A549 (cell line): ENCODE results near the gene RPS6KB1. TPM values are rescaled to one million over a fixed set of nuclear protein-coding genes. Genes with fewer than 3 reads are reported as not detected.

Source experiments
- ATAC-seq, 2 experiments: fragments of 200-7000 bp in 1 of 2; fragments of >200 bp in 1 of 2; cut with Nextera tagmentation in 1 of 2; cut with Tn5 transposase in 1 of 2; 3 replicates each; pipeline versions ENCODE4 v1.8.0 to v1.9.1; 2018 to 2020; ENCODE audit warnings: mild to moderate bottlenecking in 1 of 2, moderate library complexity in 1 of 2
- CTCF ChIA-PET: fragments of 300-600 bp; sonication (Branson Sonifier 250); formaldehyde crosslinking; extraction: SDS; loops from one replicate; lab custom pipeline; 2021; ENCODE audit warnings: antibody characterized with exemption, inconsistent platforms; lab: Yijun Ruan, JAX
- POLR2A ChIA-PET: fragments of 350-600 bp; formaldehyde crosslinking; extraction: SDS; loops from one replicate; lab custom pipeline; 2021; ENCODE audit warnings: antibody characterized with exemption, inconsistent platforms; lab: Yijun Ruan, JAX
- DNase-seq, 2 experiments: peaks; one replicate each; pipeline versions ENCODE4 v3.0.0 to v3.0.0-alpha.2; 2011 to 2016; ENCODE audit warnings: low read depth in 1 of 2, low spot score in 1 of 2
- FAIRE-seq: peaks from 2 replicates; lab custom pipeline; 2011; peaks lifted over from hg19 to GRCh38; lab: Jason Lieb, UNC
- H3K27ac ChIP-seq, 2 experiments: fragments of >200 bp; sonication (Bioruptor Twin); formaldehyde crosslinking; 3 replicates each; pipeline ENCODE4 v1.5.1; 2016 to 2017
- H3K4me1 ChIP-seq: fragments of >200 bp; sonication (Bioruptor Twin); formaldehyde crosslinking; 3 replicates; pipeline ENCODE4 v1.6.1; 2016
- H3K4me2 ChIP-seq: fragments of >200 bp; sonication (Bioruptor Twin); formaldehyde crosslinking; 3 replicates; pipeline ENCODE4 v1.6.1; 2016
- H3K4me3 ChIP-seq: fragments of >200 bp; sonication (Bioruptor Twin); formaldehyde crosslinking; 3 replicates; pipeline ENCODE4 v1.5.1; 2016
- H3K9me3 ChIP-seq: fragments of >200 bp; sonication (Bioruptor Twin); formaldehyde crosslinking; 3 replicates; pipeline ENCODE4 v1.6.1; 2016
- BHLHE40 ChIP-seq: IDR thresholded peaks from 2 replicates; pipeline ENCODE4 v1.6.1; 2012; ENCODE audit warnings: low read depth, low read length, inconsistent platforms
- CEBPB ChIP-seq, 2 experiments: fragments of >200 bp in 1 of 2; sonication (Bioruptor Twin) in 1 of 2; formaldehyde crosslinking in 1 of 2; IDR thresholded peaks; 2 replicates each; pipeline ENCODE4 v1.6.1; 2012 to 2016
- ESRRA ChIP-seq: fragments of 150-350 bp; IDR thresholded peaks from 2 replicates; pipeline ENCODE4 v1.6.1; 2014; ENCODE audit warnings: mild to moderate bottlenecking, low read length, borderline replicate concordance
- HDAC2 ChIP-seq: fragments of 200-600 bp; sonication (generic); IDR thresholded peaks from 2 replicates; pipeline ENCODE4 v1.6.1; 2016
- HOXA7 ChIP-seq: fragments of 250-450 bp; sonication (Bioruptor Pico); IDR thresholded peaks from 2 replicates; pipeline ENCODE4 v1.5.0; 2020; ENCODE audit warnings: mild to moderate bottlenecking, moderate library complexity
- HOXB5 ChIP-seq: fragments of 250-450 bp; sonication (Bioruptor Pico); IDR thresholded peaks from 2 replicates; pipeline ENCODE4 v1.5.0; 2020; ENCODE audit warnings: mild to moderate bottlenecking, moderate library complexity
- KDM5A ChIP-seq: fragments of 200-600 bp; sonication (generic); IDR thresholded peaks from 2 replicates; pipeline ENCODE4 v1.6.1; 2016; ENCODE audit warnings: antibody characterized with exemption, mild to moderate bottlenecking
- MYC ChIP-seq: IDR thresholded peaks from 2 replicates; pipeline ENCODE4 v1.6.1; 2012; ENCODE audit warnings: mild to moderate bottlenecking, inconsistent platforms, low read length, improper control_type of control experiment, borderline replicate concordance
- NPAS2 ChIP-seq: fragments of 250-450 bp; sonication (Bioruptor Pico); IDR thresholded peaks from 2 replicates; pipeline ENCODE4 v1.8.0; 2022; ENCODE audit warnings: mild to moderate bottlenecking, moderate library complexity, borderline replicate concordance
- NR3C1 ChIP-seq: fragments of >200 bp; sonication (Bioruptor Twin); formaldehyde crosslinking; IDR thresholded peaks from 3 replicates; pipeline ENCODE4 v1.6.1; 2017
- RCOR1 ChIP-seq: fragments of 150-350 bp; IDR thresholded peaks from 2 replicates; pipeline ENCODE4 v1.6.1; 2014; ENCODE audit warnings: antibody characterized with exemption, low read length, low read depth
- REST ChIP-seq: fragments of 200-600 bp; sonication (generic); IDR thresholded peaks from 2 replicates; pipeline ENCODE4 v1.6.1; 2016; ENCODE audit warnings: antibody characterized with exemption, mild to moderate bottlenecking, moderate library complexity
- SREBF2 ChIP-seq: fragments of 450-650 bp; IDR thresholded peaks from 2 replicates; pipeline ENCODE4 v1.6.1; 2014; ENCODE audit warnings: mild to moderate bottlenecking, moderate library complexity
- ZC3H11A ChIP-seq: fragments of 450-650 bp; IDR thresholded peaks from 2 replicates; pipeline ENCODE4 v1.6.1; 2014; ENCODE audit warnings: antibody characterized with exemption, mild to moderate bottlenecking
- ZSCAN20 ChIP-seq: fragments of 250-450 bp; sonication (Bioruptor Pico); IDR thresholded peaks from 2 replicates; pipeline ENCODE4 v1.8.0; 2022; ENCODE audit warnings: mild to moderate bottlenecking, moderate library complexity
- WGBS: methylation state at CpG from one replicate; pipeline ENCODE4 v1.1.6; 2017; ENCODE audit errors: missing lambda C conversion rate; 5-methylcytosine and 5-hydroxymethylcytosine counted together
- polyA plus RNA-seq, 4 experiments: library from polyadenylated mRNA; depleted of rRNA in 3 of 4; stranded (reverse); fragments of >200 nt; fragmentation: RNase III in 1 of 4; extraction: RNeasy Plus Mini Kit Qiagen cat#74134 plus additional on column Dnase treatment in 1 of 4; gene quantifications; 2 replicates in 3 of 4; 3 replicates in 1 of 4; pipeline ENCODE4 v1.2.3, GENCODE V29; 2011 to 2017
- TF ChIP-seq, protein P1 (sequence below): fragments of 450-650 bp; IDR thresholded peaks from 2 replicates; pipeline ENCODE4 v1.6.1; 2014; ENCODE audit warnings: antibody characterized with exemption
- TF ChIP-seq, protein P2 (sequence below): fragments of >200 bp; sonication (Bioruptor Twin); formaldehyde crosslinking; IDR thresholded peaks from 3 replicates; pipeline ENCODE4 v1.6.1; 2016

RPS6KB1 gene
- polyA plus RNA-seq, 2 of the 4 experiments (the other 2 are of a cell fraction): 57.3 to 81.7 TPM

GRCh38 chr17:59874376-59874775 lies 18.5 kb upstream of the RPS6KB1 start:
- CTCF ChIA-PET: no interaction called here
- Histone ChIP-seq H3K4me3 (no peak overlapping the region), H3K4me2 (no peak overlapping the region), H3K4me1 (peaks cover 5% of the 10 kb centered on the region; the same call in 2 of the 3 replicates), H3K27ac (no peak overlapping the region), H3K9me3 (no peaks in the 10 kb centered on the region)
- ATAC-seq (no peak), FAIRE-seq (no peak), DNase-seq (no peak)
- POLR2A ChIA-PET: no interaction called here
- WGBS: 94% methylated on average over 2 of the region's 2 CpGs
- TF ChIP-seq HDAC2 (no peak), HOXB5 (no peak), NPAS2 (CRISPR knock-in tag) (no peak), BHLHE40 (no peak), ESRRA (no peak), ZC3H11A (no peak)
- TF ChIP-seq, protein P1, sequence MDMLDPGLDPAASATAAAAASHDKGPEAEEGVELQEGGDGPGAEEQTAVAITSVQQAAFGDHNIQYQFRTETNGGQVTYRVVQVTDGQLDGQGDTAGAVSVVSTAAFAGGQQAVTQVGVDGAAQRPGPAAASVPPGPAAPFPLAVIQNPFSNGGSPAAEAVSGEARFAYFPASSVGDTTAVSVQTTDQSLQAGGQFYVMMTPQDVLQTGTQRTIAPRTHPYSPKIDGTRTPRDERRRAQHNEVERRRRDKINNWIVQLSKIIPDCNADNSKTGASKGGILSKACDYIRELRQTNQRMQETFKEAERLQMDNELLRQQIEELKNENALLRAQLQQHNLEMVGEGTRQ: no peak

DNA sequence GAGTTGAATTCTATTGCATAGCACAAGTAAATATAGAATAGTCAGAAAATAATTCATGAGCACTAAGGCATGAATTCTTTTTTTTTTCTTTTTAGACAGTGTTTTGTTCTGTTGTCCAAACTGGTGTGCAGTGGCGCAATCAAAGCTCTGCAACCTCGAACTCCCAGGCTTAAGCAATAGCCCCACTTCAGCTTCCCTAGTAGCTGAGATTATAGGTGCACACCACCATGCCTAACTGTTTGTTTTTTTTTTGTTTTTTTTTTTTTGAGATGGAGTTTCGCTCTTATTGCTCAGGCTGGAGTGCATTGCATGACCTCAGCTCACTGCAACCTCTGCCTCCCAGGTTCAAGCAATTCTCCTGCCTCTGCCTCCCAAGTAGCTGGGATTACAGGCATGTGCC lies 16.8 kb upstream of the RPS6KB1 start:
- DNase-seq (no peak), FAIRE-seq (no peak), ATAC-seq (no peak)
- H3K4me3 ChIP-seq: no peak overlapping the region
- no peaks in the 10 kb centered on the region for H3K9me3 ChIP-seq
- H3K4me2 ChIP-seq: no peak overlapping the region
- H3K4me1 ChIP-seq: peaks cover 5% of the 10 kb centered on the region; the same call in 2 of the 3 replicates
- peak; percentile 18 to 60; a peak in 3 of 4 replicates for TF ChIP-seq CEBPB (IDR thresholded peaks at IDR 0.05)
- no peak for TF ChIP-seq ZSCAN20
- POLR2A ChIA-PET: no interaction called here
- no peak overlapping the region for H3K27ac ChIP-seq
- CTCF ChIA-PET: interaction anchor here (1.2 to 1.6 kb wide), 3 partner anchors 19 to 38 kb away, joined by 3 to 4 read pairs (median 3); no protein-coding TSS in a partner anchor
- WGBS: 83% methylated on average over 3 of the region's 3 CpGs

DNA sequence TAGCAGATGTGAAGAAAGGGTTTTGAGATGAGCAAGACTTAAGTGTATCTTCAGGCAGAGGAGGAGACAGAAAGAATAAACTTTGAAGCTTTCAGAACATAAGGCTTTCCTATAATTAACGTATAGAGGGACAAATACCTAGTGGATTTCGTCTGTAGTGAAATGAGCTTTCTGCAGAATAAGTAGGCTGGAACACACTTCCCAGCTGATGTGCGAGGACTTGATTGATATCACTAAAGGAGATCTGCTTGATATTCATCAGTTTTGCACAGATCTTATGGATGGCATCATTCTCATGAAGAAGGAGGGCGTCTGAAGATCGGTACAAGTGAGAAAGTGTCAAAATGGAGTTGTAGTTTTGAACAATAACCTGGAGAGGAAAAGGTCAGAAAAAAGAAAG lies 15.0 kb upstream of the RPS6KB1 start:
- ATAC-seq: no peak
- Histone ChIP-seq H3K9me3 (no peaks in the 10 kb centered on the region), H3K27ac (no peak overlapping the region)
- POLR2A ChIA-PET: interaction anchor here (0.5 to 1.2 kb wide), 2 partner anchors 12 to 14 kb away, joined by 3 to 6 read pairs; partner anchors contain the start of gene TUBD1
- TF ChIP-seq HOXB5 (no peak), HOXA7 (CRISPR knock-in tag) (no peak), MYC (no peak), ZSCAN20 (no peak), REST (no peak), NR3C1 (no peak), SREBF2 (no peak), RCOR1 (no peak), KDM5A (no peak)
- TF ChIP-seq, protein P2, sequence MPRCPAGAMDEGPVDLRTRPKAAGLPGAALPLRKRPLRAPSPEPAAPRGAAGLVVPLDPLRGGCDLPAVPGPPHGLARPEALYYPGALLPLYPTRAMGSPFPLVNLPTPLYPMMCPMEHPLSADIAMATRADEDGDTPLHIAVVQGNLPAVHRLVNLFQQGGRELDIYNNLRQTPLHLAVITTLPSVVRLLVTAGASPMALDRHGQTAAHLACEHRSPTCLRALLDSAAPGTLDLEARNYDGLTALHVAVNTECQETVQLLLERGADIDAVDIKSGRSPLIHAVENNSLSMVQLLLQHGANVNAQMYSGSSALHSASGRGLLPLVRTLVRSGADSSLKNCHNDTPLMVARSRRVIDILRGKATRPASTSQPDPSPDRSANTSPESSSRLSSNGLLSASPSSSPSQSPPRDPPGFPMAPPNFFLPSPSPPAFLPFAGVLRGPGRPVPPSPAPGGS: no peak
- TF ChIP-seq, all 56 proteins: peak for 0
- WGBS: 85% methylated on average over 5 of the region's 5 CpGs
- Histone ChIP-seq H3K4me3 (no peak overlapping the region), H3K4me1 (no peaks in the 10 kb centered on the region; the same call in 2 of the 3 replicates), H3K4me2 (no peak overlapping the region)
- CTCF ChIA-PET: interaction anchor here (1.2 to 2.8 kb wide), 5 partner anchors 9 to 131 kb away, joined by 3 to 8 read pairs (median 6); no protein-coding TSS in a partner anchor
- DNase-seq: no peak
- FAIRE-seq: peak; percentile 7
